Fibroblast of the conjunctiva (primary cell): ENCODE results near the gene PLD6.

Experiments
- DNase-seq: peaks from one replicate; pipeline ENCODE4 v3.0.0-alpha.2; 2010; ENCODE audit warnings: low read depth

Gene PLD6

DNA sequence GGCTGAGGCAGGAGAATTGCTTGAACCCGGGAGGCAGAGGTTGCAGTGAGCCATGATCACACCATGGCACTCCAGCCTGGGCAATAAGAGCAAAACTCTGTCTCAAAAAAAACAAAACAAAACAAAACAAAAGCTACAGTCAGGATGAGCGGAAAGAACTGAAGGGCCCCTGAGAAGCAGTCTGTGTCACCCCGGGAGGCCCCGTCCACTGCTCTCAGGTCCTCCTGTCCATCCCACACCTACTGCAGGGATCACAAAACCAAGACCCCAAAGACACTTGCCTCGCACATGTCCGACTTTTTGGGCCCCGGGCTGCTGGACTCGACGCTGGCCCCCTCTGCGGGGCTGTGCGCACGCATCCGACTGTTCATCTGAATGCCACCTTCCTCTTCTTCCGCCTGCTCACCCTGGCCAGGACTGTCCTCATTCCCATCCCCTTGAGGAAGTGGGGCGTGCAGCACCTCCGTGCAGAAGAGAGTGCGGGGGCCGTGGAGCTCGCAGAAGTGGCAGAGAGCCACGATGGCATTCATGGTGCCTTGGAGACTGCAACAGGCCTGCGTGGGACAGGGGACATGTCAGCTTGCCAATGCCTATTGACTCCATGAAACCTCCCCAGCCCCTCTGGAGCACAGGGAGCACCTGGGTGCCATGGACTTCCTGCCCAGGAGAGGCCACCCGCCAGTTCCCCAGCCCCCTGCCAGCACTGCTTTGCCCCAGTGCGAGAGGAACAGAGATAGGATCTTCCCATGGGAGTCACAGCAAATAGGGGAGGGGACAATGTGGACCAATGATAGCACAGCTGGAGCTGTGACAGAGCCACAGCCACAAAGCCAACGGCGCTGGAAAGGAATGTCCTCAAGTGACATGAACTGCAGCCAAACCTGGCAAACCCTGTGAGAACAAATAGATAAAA, 21.7 kb upstream of the PLD6 start:
- DNase-seq = no peak

DNA sequence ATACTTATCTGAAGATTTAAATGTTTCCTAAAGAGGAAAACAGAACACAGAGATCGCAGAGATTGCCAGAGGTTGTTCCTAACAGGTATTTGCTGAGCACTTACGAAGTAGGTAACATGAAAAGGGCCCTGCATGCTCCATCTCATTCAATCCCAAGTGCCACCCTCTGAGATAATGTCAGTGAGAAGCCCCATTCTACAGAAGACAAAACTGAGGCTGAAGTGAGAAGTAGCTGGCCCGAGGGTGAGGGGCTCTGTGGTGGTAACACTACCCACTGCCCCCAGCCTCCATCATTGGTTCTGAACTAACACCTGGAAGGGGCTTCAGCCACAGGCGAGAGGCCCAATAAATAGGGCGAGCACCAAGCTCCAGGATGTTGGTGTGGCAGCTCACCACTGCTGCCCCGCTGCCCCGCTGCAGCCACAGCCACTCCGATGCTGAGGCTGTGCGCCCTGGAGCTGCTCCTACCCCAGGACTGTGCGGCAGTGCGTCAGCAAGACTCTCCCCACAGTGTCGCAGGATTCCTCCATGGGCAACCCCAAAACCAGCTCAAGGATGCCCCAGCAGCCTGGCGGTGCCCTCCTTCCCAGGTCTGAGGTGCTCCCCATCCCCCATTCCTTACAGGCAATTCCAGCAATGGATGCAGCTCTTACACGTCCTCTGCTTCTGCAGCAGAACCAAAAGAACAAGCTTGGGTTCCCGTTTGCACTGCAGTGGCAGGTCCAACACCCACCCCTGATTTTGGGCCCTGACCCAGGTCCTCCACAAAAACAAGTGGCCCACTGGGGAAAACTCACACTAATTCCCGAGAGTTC, 20.5 kb upstream of the PLD6 start:
- DNase-seq = no peak

DNA sequence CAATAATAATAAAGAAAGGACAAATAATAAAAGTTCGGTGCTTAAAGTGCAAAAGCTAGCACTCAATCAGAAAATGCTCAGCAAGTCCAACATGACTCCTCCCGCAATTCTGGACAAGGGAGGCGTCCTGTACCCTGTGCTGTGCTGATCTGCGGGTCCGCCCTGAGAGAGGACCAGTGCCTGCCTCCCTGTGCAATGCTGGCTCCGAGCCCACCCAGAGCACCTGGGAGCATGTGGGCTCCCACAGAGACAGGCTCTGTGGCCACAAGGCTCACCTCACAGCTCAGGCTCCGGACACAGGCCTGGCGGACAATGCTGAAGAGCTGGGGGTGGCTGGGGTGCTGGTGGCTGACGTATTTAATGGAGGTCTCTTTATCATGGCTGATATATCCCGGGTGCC, 19.8 kb upstream of the PLD6 start:
- DNase-seq = no peak

DNA sequence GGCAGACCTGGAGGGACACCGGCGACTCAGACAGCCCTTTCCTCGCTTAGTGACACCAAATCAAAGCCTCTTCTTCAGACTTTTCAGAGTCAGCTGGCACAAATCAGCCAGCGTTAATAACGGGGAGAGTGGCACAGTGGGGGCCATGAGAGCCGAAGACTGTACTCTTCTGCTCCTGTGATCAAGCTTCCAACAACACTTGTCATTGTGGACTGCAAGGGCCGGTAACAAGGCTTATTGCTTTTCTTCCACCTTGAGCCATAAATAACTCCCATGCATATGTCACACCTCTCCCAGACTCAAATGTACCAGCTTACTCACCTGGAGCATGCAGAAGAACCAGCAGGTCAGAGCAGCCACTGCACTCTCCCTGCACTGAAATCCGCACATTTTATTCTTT, 18.0 kb upstream of the PLD6 start:
- no peak for DNase-seq

DNA sequence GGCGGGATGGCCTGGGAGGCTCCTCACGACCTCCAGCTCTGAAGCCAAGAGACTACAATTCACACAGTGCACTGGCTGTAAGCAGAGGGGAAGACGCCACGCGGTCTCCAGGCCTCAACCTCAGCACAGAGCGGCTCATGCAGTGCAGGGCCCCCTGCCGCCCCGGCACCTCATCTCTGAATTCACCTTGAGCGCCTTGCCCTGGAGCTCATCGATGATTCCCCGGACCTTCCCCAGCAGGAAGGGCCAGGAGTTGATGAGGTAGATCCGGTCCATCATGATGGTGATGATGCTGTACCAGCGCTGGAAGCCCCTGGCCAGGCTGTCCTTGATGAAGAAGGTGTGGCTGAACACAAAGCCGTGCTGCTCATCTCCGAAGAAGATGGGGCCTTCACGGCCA, 17.6 kb upstream of the PLD6 start:
- no peak for DNase-seq

DNA sequence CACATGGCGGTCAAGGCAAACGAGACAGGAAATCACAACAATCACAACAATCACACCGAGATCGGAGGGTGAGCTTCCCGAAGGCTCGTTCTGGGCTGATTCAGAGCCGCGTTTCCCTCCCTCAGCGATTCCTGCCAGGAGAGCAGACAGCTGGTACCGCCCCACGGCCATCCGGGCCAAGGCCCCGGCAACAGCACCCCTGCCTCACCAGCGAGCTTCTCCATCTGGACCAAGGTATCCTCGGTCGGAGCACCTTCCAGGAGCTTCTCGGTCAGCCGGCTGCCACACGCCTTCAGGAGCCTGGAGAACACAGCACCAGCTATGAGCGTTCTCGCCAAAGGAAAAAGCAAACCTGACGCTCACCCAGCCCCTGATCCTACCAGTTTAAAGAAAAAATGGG, 15.2 kb upstream of the PLD6 start:
- DNase-seq = no peak

- DNase-seq = no peak
Observed at GRCh38 chr17:17220529-17220928, 14.4 kb upstream of the PLD6 start.

DNA sequence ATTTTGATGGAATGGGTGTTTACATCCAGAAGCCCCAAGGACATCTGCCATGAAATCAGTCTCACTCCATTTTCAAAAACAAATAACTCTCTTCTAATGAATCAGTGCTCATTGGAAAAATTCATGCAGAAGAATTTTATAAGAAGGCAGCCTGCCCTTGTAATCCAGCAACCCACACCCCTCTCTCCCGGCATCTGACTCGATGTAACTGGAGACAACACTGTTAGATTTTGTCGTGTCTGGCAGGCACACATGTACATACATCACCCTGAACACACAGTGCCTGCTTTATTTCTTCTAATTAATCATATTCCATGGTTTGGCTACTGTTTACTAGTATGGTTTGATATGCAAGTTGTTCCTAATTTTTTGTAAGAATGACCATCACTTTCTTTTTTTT, 11.9 kb upstream of the PLD6 start:
- no peak for DNase-seq

GRCh38 chr17:17216776-17217175, 10.6 kb upstream of the PLD6 start:
- no peak for DNase-seq

DNA sequence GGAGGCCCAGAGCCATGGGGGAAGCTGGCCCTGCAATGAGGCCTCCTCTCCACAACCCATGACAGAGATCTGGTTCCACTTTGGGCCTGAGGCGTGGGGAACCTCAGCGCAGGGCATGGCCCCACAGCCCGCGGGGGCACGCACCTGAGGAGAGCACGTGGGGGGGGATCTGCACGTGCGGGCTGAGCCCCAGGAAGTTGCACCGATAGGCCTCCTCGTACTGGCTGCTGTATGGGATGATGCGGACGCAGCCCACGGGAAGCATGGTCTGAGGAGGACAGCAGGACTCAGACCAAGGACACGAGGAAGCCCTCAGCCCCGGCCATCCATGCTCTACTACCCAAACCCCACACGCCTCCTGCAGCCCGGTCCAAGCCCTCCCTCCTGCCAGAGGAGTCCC, 10.1 kb upstream of the PLD6 start:
- DNase-seq = no peak

GRCh38 chr17:17215575-17215974, 9.4 kb upstream of the PLD6 start:
- no peak for DNase-seq

GRCh38 chr17:17214646-17215436, 8.7 kb upstream of the PLD6 start:
- DNase-seq = no peak

GRCh38 chr17:17213775-17214174, 7.6 kb upstream of the PLD6 start:
- no peak for DNase-seq

- DNase-seq = no peak
Observed at GRCh38 chr17:17207998-17208397, 1.9 kb upstream of the PLD6 start.

- DNase-seq = no peak
Observed at GRCh38 chr17:17206913-17207335, 791 bp upstream of the PLD6 start.

- DNase-seq = no peak
Observed at GRCh38 chr17:17205368-17206123, 587 bp downstream of the PLD6 start.

- no peak for DNase-seq
Observed at GRCh38 chr17:17204635-17205231, 1.4 kb downstream of the PLD6 start.

- DNase-seq = no peak
Observed at GRCh38 chr17:17204041-17204591, 2.0 kb downstream of the PLD6 start.

DNA sequence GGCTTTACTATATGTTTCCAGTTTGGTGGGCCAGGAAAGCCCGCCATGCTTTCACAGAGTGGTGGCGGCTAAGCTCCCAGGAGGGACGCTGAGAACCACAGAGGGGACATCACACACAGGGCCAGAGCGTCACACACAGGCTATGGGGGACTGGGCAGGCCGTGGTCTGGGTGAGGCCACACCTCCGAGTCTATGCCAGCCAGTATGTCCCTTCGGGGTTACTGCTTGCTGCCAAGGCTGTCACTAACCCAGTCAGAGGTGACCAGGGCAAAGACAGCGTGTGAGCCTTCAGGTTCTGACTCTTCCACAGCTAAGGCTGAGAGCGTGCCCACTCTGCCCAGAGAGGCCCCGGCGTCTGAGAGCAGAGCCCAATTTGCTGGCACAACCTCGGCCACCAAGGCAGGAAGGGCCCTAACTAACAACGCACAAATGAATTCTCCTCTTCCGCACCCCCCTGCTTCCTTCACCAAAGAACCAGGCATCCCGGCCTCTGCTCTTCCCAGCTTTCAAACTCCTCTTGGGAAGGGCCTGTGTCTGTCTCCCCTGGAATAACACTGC, 2.9 kb downstream of the PLD6 start:
- DNase-seq = no peak

DNA sequence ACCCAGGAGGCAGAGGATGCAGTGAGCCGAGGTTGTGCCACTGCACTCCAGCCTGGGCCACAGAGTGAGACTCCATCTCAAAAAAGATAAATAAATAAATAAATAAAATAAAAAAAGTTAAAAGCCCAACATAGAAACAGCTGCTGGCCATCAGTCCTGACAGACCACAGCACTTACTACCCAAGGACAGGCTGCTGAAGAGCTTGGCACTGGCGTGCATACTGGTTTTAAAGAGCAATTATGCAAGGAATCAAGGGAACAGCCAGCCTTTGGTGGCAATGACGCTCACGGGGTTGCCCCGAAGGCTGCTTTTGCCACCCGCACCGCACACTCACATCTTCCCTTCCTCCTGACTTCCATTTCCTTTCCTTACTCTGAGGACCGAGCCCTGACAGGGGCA, 4.2 kb downstream of the PLD6 start:
- no peak for DNase-seq

- DNase-seq = no peak
Observed at GRCh38 chr17:17201271-17201670, 4.9 kb downstream of the PLD6 start.
